Heart right ventricle (tissue), 16 donors: ENCODE results near the gene SEMA3F. TPM values are rescaled to one million over a fixed set of nuclear protein-coding genes. Genes with fewer than 3 reads are reported as not detected.

Source experiments
- ATAC-seq, 8 donors: fragments of 200-7000 bp; cut with Tn5 transposase; one replicate each; pipeline ENCODE4 v1.9.1; 2020; ENCODE audit warnings: mild to moderate bottlenecking in 8 of 8, moderate library complexity in 8 of 8, moderate number of reproducible peaks in 1 of 8
- DNase-seq, 2 donors: peaks; one replicate each; pipeline ENCODE4 v3.0.0-alpha.2; 2020
- H3K27ac ChIP-seq, 10 donors: fragments of 200-600 bp; sonication (generic) in 2 of 10; one replicate each; pipeline versions ENCODE4 v1.5.0 to v1.8.0; 2020 to 2022; ENCODE audit warnings: mild to moderate bottlenecking in 3 of 10
- H3K27me3 ChIP-seq, 7 donors: fragments of 200-600 bp; one replicate each; pipeline ENCODE4 v1.8.0; 2021 to 2022; ENCODE audit warnings: mild to moderate bottlenecking in 2 of 7
- H3K36me3 ChIP-seq, 9 donors: fragments of 200-600 bp; sonication (generic) in 1 of 9; one replicate each; pipeline versions ENCODE4 v1.5.0 to v1.8.0; 2020 to 2022; ENCODE audit warnings: mild to moderate bottlenecking in 2 of 9
- H3K4me1 ChIP-seq, 9 donors: fragments of 200-600 bp; sonication (generic) in 1 of 9; one replicate each; pipeline versions ENCODE4 v1.5.0 to v1.8.0; 2020 to 2022; ENCODE audit warnings: mild to moderate bottlenecking in 4 of 9
- H3K4me3 ChIP-seq, 10 donors: fragments of 200-600 bp; sonication (generic) in 2 of 10; one replicate each; pipeline versions ENCODE4 v1.5.0 to v1.8.0; 2020 to 2022; ENCODE audit warnings: mild to moderate bottlenecking in 7 of 10, moderate library complexity in 2 of 10
- H3K9me3 ChIP-seq, 11 donors: fragments of 200-600 bp in 10 of 11; sonication (generic) in 2 of 11; one replicate each; pipeline versions ENCODE4 v1.5.0 to v1.8.0; 2013 to 2022; ENCODE audit warnings: mild to moderate bottlenecking in 2 of 11, control low read depth in 1 of 11, moderate library complexity in 1 of 11
- WGBS, 2 donors: extraction: QIAGEN DNeasy Blood & Tissue Kit; methylation state at CpG; one replicate each; pipeline ENCODE4 v1.1.7; 2013; ENCODE audit warnings: inconsistent platforms in 1 of 2; 5-methylcytosine and 5-hydroxymethylcytosine counted together
- intact Hi-C, 10 donors: fragments of 100-400 bp; cut with DNase I; formaldehyde crosslinking; loops; one replicate each; pipeline versions ENCODE4 v1.11.1 to v1.14.2; 2022
- polyA plus RNA-seq, 2 donors: library from polyadenylated mRNA; stranded (reverse); fragments of 200-250 nt; gene quantifications; one replicate each; pipeline ENCODE4 v1.2.3, GENCODE V29; 2013
- total RNA-seq, 10 donors: library from RNA; stranded (reverse); fragmentation: NEBNext Ultra II Directional in 3 of 10; extraction: Animal tissue kit (Norgen Biotek cat#: 25700) in 3 of 10; gene quantifications; one replicate each; pipeline versions ENCODE4 v1.2.1 to v1.2.4, GENCODE V29; 2021 to 2023
- TF ChIP-seq, protein P1 (sequence below), 9 donors: fragments of 200-600 bp; sonication (generic) in 2 of 9; IDR thresholded peaks; one replicate each; pipeline versions ENCODE4 v1.5.0 to v1.8.0; 2021 to 2022; ENCODE audit warnings: antibody characterized with exemption in 9 of 9, mild to moderate bottlenecking in 5 of 9, moderate library complexity in 1 of 9
- donor health status: Arrhythmogenic right ventricular cardiomyopathy.
- donor health status: ischemic (EF 13 %, LVEDD 7.1; RV severe dilation, severe dysfunction).
- donor health status: healthy with polysubstance abuse.
- donor health status: DM: no; HTN: yes; CAD: no.
- donor health status: DM: no; HTN: no; CAD: no.
- donor health status: ischemic (EF 25% LVEDD 6.9; RV normal size, moderate dysfunction).
- donor health status: ischemic (EF 25% LVEDD 5.7; RV mildly dilated, moderate dysfunction).
- donor health status: healthy.
- donor health status: DM: yes; HTN: yes; CAD: no.
- donor health status: Ischemic cardiomyopathy.
- donor health status: ischemic (EF 35%, LVEDD 5.7; RV mildly dilated, moderate dysfunction).
- donor health status: nonischemic (EF 11% LVEDD 7.7; RV severe dilation, severe dysfunction).
- donor health status: DM: yes; HTN: yes; CAD: no.
- donor health status: PGD.
- donor health status: ischemic (EF 29% LVEDD 5.4; RV normal size, mild dysfunction).
- donor health status: nonischemic (EF 23%, LVEDD 6.1; RV moderate dilation, normal function).

The SEMA3F gene
- total and polyA plus RNA-seq, 12 donors = 5.1 to 37.2 (median 12.3) TPM

DNA sequence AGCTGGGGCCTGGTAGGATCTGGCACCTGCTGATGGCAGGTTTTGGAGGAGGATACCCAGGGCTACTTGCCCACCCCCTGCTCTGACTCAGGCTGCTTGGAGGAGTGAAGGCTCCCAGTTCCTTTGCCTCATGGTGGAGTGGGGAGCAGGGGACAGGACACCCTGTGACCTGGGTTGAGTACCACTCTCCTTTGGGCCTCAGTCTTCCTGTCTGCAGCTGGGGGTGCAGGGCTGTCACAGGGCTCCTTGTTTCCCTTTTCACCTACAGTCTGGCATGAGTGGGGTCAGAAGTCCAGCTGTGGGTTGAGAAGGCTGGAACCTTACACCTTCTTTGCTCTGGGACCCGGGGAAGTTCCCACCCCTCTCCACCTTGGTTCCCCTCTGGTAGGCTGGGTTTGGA lies 14.7 kb downstream of the SEMA3F start:
- Histone ChIP-seq H3K4me3 (no peak overlapping the region), H3K27ac (peak overlapping the region; percentile 41 to 91 (median 84)), H3K4me1 (peaks cover 49 to 84% (median 74%) of the 10 kb centered on the region in 9 donors), H3K36me3 (peaks cover 0 to 12% (median 5%) of the 10 kb centered on the region in 9 donors), H3K9me3 (no peaks in the 10 kb centered on the region), H3K27me3 (no peaks in the 10 kb centered on the region)
- no peak for ATAC-seq
- intact Hi-C loops = no loop called here
- TF ChIP-seq, protein P1, sequence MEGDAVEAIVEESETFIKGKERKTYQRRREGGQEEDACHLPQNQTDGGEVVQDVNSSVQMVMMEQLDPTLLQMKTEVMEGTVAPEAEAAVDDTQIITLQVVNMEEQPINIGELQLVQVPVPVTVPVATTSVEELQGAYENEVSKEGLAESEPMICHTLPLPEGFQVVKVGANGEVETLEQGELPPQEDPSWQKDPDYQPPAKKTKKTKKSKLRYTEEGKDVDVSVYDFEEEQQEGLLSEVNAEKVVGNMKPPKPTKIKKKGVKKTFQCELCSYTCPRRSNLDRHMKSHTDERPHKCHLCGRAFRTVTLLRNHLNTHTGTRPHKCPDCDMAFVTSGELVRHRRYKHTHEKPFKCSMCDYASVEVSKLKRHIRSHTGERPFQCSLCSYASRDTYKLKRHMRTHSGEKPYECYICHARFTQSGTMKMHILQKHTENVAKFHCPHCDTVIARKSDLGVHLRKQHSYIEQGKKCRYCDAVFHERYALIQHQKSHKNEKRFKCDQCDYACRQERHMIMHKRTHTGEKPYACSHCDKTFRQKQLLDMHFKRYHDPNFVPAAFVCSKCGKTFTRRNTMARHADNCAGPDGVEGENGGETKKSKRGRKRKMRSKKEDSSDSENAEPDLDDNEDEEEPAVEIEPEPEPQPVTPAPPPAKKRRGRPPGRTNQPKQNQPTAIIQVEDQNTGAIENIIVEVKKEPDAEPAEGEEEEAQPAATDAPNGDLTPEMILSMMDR (IDR thresholded peaks at IDR 0.05) = no peak
- no peak for DNase-seq
- 94 to 100% methylated on average over 1 of the region's 1 CpG for WGBS, 2 donors

DNA sequence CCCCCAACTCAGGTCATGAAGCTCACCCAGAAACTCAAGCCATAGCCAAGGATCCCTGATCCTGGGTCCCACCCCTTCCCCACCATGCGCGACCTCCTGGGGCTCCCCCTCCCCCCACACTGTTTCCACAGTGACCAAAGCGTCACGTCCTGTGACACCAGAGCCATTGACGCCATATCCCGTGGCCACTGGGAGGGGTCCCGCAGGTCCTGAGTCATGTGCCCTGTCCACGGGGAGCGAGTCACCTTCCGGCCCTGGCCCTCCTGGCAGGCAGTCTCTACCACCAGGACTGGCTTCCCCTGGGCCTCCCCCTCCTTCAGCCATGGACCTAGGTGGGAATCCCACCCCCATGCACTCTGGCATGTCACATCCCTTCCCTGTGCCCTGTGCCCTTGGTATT lies 15.6 kb downstream of the SEMA3F start:
- ATAC-seq = peak; percentile 57 to 84 (median 74)
- H3K27ac ChIP-seq = peak overlapping the region; percentile 41 to 91 (median 84)

GRCh38 chr3:50171540-50172301 lies 16.6 kb downstream of the SEMA3F start:
- intact Hi-C loops = loop anchor here in 1 of 10 donors (1.0 kb wide), 1 partner anchor 14 kb away; no protein-coding TSS in a partner anchor
- Histone ChIP-seq H3K9me3 (no peaks in the 10 kb centered on the region), H3K27me3 (no peaks in the 10 kb centered on the region), H3K4me3 (no peak overlapping the region), H3K4me1 (peaks cover 33 to 65% (median 56%) of the 10 kb centered on the region in 9 donors), H3K27ac (peak overlapping the region in 9 of 10 donors; percentile 73 to 91 (median 82)), H3K36me3 (peaks cover 0 to 29% (median 5%) of the 10 kb centered on the region in 9 donors)
- 63 to 76% methylated on average over 21 of the region's 21 CpGs for WGBS, 2 donors
- ATAC-seq (peak in 3 of 8 donors; percentile 0 to 12 (median 7)), DNase-seq (no peak)
- TF ChIP-seq, protein P1 (IDR thresholded peaks at IDR 0.05) = no peak

More for the DNA sequence above, 15.6 kb downstream of the SEMA3F start:
- peaks cover 0 to 20% (median 5%) of the 10 kb centered on the region in 9 donors for H3K36me3 ChIP-seq
- H3K4me1 ChIP-seq = peaks cover 41 to 75% (median 66%) of the 10 kb centered on the region in 9 donors
- intact Hi-C loops = no loop called here
- TF ChIP-seq, protein P1 (IDR thresholded peaks at IDR 0.05) = no peak
- no peaks in the 10 kb centered on the region for H3K27me3 ChIP-seq
- H3K9me3 ChIP-seq = no peaks in the 10 kb centered on the region
- peak; percentile 64 to 85 for DNase-seq
- peak overlapping the region in 1 of 10 donors; percentile 19 for H3K4me3 ChIP-seq
- 68 to 71% methylated on average over 10 of the region's 10 CpGs for WGBS, 2 donors

DNA sequence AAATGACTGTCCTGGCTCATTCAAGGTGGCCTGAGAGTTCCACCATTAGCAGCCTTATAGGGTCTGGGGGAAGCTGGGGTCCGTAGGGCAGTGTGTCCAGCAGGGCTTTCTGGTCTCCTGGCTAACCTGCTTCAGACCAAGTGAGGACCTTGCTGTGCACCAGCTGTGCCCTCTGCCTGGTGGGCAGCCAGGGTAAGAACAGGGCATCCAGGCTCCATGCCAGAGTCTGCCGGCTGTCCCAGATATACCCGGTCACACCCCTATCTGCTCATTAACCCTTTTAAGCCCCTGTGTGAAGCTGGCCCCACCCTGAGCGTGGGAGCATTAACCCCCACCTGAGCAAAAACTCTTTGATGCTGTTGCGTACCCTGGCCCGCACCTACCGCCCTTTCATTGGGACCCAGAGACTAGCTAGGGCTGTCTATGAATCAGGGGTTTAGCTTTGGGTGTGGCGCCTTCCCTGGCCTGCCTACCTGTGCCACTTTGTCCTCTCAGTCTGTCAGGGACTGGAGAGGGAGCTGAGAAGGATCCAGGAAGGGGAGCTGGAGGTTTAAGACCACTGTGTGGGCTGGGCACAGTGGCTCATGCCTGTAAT lies 17.6 kb downstream of the SEMA3F start:
- no peaks in the 10 kb centered on the region for H3K9me3 ChIP-seq
- peaks cover 28 to 55% (median 46%) of the 10 kb centered on the region in 9 donors for H3K4me1 ChIP-seq
- ATAC-seq (peak in 5 of 8 donors; percentile 25 to 71 (median 46)), DNase-seq (peak in 1 of 2 donors; percentile 53)
- peak overlapping the region in 4 of 10 donors; percentile 23 to 91 (median 78) for H3K27ac ChIP-seq
- H3K27me3 ChIP-seq = no peaks in the 10 kb centered on the region
- 64 to 65% methylated on average over 8 of the region's 8 CpGs for WGBS, 2 donors
- H3K4me3 ChIP-seq = no peak overlapping the region
- intact Hi-C loops = loop anchor here in 1 of 10 donors (1.0 kb wide), 1 partner anchor 15 kb away; no protein-coding TSS in a partner anchor
- peaks cover 0 to 37% (median 5%) of the 10 kb centered on the region in 9 donors for H3K36me3 ChIP-seq
- TF ChIP-seq, protein P1 (IDR thresholded peaks at IDR 0.05) = no peak
